Activated T-helper 9 cell treated with anti-CD3 and anti-CD28 coated beads, Interleukin-2, amount 50 U/mL, for 16 hours (primary cell): ENCODE results near the gene LHX2.

ENCODE experiments used
- DNase-seq: peaks from one replicate; pipeline ENCODE4 v3.0.0-alpha.2; 2020; ENCODE audit warnings: low read depth

LHX2 gene

DNA sequence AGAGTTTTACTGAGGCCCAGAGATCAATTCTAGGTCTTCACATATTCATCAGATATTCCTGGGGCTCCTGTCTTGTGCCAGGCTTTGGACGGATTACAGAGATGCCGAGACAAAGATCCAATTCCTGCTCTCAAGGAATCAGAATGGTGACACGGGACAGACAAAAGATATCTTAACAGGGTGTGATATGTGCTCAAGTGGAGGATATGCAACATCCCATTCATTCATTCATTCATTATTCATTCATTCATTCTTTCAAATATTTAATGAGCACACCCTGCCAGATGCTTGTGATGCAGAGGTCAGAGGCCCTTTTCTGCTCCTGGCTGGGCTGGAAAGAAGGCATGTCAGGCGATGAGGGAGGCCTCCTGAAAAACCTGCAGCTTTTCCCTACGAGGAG, 21.8 kb downstream of the LHX2 start:
- DNase-seq = no peak

DNA sequence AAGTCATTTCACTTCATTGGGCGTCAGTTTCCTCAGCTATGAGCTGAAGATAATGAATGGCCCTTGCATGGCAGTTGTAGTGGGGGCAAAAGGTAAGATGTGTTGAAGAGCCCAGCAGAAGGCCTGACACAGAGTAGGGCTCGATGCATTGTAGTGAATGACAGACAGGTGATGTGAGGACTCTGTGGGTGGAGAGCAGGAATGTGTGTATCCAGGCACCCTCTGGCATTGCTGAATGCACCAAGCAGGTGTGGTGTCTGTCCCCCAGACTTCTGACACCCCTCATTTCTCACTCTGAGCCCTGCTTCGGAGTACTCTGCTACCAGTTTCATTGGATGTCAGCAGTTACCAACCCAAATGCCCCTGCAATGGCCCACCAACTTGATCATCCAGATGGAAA, 22.4 kb downstream of the LHX2 start:
- no peak for DNase-seq

GRCh38 chr9:124035001-124035650, 23.6 kb downstream of the LHX2 start:
- DNase-seq = no peak

- no peak for DNase-seq
These were observed 25.0 kb downstream of the LHX2 start for GRCh38 chr9:124036578-124036977.

DNA sequence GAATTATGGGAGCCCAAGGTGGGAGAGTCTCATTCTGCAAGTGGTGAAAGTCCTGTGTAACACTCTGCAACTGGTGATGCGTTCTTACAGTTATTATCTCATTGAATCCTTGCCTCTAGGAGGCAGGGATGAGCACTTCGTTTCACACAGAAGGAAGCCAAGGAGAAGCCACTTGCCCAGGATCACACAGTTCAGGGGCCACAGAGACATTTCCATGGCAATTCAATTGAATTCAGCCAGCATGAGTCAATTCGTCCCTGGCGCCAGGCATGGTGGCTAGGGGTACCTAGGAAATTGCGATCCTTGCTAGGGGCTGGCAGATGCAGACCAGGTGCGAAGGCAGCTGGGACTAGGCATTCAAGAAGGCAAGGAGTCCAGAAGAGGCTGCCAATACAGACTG, 26.2 kb downstream of the LHX2 start:
- no peak for DNase-seq

- DNase-seq = no peak
These were observed 26.7 kb downstream of the LHX2 start for GRCh38 chr9:124038239-124038638.

DNA sequence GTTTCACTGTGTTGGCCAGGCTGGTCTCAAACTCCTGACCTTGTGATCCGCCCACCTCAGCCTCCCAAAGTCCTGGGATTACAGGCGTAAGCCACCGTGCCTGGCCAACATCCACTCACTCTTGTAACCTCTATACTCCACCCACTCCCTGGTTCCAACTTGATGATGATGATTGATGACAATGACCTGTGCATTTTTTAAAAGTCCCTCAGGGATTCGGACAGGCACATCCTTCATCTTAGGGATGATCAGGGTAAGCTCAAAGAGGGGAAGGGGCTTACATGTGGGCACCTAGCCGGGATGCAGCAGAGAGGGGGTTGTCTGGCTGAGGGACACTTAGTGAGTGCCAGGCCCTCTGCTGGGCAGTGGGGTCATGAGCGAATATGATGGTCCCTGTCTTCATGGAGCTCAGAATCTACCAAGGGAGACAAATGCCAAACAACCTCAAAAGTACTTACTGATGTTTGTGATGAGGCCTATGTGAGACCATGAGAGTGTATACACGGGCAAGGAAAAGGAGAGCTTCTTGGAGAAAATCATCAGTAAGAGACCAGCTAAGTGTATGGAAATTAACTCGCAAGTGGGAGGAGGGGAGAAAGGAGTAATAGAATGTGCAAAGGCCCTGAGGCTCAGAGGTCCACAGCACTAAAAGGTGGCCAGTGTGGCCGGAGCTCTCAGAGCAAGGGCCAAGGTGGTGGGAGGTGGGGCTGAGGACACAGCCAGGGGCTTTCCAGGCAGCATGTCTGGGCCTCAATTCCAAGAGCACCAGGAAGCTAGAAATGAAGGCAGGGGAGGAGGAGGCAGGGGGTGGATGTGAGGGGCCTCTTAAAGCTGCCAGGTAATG, 27.4 kb downstream of the LHX2 start:
- DNase-seq = no peak

GRCh38 chr9:124040186-124040931, 28.8 kb downstream of the LHX2 start:
- no peak for DNase-seq

DNA sequence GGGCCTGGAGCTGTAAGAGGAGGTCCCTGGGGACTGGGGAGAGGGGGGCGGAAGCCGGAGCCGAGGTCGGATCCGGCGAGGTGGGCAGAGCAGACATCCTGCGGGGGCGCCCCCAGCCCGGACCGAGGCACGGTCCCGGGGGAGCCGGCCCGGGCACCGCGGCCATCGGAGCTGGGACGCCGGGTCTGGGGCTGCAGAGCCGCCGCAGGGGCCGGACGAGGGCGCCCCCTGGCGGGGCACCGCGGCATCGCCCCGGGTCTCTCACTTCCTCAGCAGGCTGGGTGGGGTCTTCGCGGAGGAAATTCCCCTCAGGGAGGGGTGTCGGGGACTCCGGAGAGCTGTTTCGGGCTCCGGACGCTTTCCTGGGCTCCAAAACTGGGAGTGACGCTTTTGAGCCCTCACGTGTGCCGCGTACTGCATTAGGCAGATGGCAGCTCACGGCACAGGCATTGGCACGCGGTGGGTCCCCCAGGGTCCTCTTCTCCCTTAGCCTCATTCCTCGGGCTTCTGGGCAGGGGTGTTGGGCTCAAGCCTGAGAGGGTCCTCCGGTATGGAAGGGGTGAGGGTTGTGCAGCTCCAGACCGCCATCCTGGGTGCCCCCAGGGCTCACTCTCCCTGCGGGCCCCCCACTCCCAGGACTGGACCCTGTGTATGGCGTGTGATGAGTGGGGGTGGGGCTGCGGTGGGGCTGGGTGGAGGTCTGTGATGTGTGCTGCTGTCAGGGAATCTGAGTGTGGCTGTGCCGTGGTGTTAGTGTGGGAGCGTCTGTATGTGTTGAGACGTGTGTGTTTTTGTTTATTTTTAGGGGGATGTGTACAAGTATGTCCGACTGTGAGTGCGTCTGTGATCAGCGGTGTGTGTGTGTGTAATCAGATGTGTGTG, 29.6 kb downstream of the LHX2 start:
- peak; percentile 12 for DNase-seq

DNA sequence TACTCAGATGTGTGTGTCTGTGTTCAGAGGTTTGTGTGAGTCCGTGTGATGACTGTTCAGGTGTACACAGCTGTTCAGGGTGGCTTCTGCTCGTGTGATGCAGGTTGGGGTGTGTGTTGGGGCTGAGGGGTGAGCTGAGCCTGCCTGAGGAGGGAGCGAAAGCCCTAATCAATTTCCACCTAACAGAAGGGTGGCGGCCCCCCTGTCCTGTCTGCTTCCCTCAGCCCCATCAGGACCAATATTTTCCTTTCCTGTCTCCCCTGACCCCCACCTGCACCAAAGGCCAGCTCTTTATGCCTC, 30.2 kb downstream of the LHX2 start:
- no peak for DNase-seq

GRCh38 chr9:124042201-124042721, 30.7 kb downstream of the LHX2 start:
- DNase-seq = no peak

DNA sequence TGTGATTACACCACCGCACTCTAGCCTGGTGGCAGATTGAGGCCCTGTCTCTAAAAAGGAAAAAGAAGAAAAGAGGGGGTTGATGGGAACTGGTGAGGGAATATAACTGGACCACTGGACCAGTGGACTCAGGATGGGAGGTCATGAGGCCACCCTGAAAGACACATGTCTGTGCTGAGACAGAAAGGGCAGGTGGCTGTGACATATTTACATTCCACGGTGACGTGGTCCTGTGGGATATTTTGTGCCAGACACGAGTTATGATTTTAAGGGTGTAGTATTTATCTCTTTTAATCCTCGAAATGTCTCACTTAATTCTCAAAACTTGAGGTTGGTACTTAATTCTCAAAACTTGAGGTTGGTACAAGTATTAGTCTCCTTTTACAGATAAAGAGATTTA, 32.9 kb downstream of the LHX2 start:
- no peak for DNase-seq

DNA sequence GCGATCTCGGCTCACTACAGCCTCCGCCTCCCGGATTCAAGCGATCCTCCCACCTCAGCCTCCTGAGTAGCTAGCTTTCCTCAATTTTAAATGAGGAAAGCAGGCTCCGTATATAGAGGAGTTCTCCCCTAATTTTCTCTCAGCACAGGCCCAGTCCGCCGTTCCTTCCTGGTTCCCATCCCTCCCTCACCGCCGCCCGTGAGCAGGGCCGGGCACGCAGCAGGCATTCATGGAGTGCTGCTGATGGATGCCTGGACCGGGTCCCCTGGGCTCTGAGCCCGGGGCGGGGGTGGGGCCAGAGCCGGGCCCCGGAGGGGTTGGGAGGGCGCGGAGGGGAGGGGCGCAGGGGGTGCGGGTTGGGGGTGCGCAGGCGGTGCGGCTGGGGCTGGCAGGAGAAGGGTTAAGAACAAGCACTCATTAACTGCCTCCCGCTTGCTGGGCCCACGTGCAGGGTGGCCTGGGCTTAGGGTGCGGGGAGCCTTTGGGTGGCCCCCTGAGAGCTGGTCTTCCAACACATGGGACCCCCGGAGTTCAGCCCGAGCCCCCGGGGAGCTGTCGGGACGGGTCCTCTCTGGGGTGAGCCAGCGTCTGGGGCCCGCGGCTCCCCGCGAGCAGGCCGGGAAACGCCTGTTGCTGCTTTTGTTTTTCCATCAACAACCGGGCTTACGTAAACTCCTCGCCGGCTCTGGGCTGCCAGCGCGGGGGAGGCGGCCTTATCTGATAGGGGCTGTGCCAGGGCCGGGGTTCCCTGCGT, 33.7 kb downstream of the LHX2 start:
- no peak for DNase-seq

- DNase-seq = no peak
These were observed 34.2 kb downstream of the LHX2 start for GRCh38 chr9:124045830-124046177.

GRCh38 chr9:124046189-124046588, 34.6 kb downstream of the LHX2 start:
- no peak for DNase-seq

DNA sequence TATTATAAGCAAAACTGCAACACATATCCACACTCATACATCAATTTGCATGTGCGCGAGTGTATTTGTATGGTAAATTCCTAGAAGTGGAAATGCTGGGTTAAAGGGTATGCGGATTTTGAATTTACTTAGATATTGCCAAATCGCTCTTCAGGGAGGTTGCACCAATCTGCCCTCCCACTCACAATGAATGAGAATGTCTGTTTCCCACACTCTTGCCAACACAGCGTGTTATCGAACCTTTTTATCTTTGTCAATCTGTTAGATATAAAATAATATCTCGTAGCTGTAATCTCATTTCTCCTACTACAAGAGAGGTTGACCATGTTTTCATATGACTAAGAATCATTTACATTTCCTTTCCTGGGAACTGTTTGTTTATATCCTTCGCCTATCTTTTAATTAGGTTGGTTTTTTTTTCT, 35.7 kb downstream of the LHX2 start:
- DNase-seq = no peak

- no peak for DNase-seq
These were observed 39.4 kb downstream of the LHX2 start for GRCh38 chr9:124050955-124051354.

GRCh38 chr9:124052401-124052800, 40.8 kb downstream of the LHX2 start:
- no peak for DNase-seq

- DNase-seq = no peak
These were observed 43.1 kb downstream of the LHX2 start for GRCh38 chr9:124054582-124055227.

- no peak for DNase-seq
These were observed 49.5 kb downstream of the LHX2 start for GRCh38 chr9:124060844-124061605.
